Middle frontal gyrus (tissue), 1 donor: ENCODE results near the gene MARS2.
"Not testable (repeated sequence)": the region's sequence is repeated elsewhere in the genome, so short reads cannot be mapped to it uniquely, and the experiment has no call there.

ENCODE experiments used
- DNase-seq: peaks from one replicate; pipeline ENCODE4 v3.0.0-alpha.2; 2015; ENCODE audit warnings: low spot score; ENCODE audit errors: extremely low spot score

The MARS2 gene

DNA sequence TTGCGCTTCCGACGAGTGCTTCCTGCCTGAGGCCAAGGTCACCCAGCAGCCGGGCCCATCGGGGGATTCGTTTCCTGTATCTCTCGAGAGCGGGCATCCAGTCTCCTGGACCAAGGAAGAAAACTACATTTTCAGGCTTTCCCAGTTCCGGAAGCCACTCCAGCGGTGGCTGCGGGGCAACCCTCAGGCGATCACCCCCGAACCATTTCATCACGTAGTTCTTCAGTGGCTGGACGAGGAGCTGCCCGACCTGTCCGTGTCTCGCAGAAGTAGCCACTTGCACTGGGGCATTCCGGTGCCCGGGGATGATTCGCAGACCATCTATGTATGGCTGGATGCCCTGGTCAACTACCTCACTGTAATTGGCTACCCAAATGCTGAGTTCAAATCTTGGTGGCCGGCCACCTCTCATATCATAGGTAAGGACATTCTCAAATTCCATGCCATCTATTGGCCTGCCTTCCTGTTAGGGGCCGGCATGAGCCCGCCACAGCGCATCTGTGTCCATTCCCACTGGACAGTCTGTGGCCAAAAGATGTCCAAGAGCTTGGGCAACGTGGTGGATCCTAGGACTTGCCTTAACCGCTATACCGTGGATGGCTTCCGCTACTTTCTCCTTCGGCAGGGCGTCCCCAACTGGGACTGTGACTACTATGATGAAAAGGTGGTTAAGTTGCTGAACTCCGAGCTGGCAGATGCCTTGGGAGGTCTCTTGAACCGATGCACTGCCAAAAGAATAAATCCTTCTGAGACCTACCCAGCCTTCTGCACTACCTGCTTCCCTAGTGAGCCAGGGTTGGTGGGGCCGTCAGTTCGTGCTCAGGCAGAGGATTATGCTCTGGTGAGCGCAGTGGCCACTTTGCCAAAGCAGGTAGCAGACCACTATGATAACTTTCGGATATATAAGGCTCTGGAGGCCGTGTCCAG is 1.0 kb downstream of the MARS2 start:
- no peak for DNase-seq

DNA sequence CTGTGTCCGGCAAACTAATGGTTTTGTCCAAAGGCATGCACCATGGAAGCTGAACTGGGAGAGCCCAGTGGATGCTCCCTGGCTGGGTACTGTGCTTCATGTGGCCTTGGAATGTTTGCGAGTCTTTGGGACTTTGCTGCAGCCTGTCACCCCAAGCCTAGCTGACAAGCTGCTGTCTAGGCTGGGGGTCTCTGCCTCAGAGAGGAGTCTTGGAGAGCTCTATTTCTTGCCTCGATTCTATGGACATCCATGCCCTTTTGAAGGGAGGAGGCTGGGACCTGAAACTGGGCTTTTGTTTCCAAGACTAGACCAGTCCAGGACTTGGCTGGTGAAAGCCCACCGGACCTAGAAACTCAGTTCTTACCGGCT is 1.7 kb downstream of the MARS2 start:
- no peak for DNase-seq

DNA sequence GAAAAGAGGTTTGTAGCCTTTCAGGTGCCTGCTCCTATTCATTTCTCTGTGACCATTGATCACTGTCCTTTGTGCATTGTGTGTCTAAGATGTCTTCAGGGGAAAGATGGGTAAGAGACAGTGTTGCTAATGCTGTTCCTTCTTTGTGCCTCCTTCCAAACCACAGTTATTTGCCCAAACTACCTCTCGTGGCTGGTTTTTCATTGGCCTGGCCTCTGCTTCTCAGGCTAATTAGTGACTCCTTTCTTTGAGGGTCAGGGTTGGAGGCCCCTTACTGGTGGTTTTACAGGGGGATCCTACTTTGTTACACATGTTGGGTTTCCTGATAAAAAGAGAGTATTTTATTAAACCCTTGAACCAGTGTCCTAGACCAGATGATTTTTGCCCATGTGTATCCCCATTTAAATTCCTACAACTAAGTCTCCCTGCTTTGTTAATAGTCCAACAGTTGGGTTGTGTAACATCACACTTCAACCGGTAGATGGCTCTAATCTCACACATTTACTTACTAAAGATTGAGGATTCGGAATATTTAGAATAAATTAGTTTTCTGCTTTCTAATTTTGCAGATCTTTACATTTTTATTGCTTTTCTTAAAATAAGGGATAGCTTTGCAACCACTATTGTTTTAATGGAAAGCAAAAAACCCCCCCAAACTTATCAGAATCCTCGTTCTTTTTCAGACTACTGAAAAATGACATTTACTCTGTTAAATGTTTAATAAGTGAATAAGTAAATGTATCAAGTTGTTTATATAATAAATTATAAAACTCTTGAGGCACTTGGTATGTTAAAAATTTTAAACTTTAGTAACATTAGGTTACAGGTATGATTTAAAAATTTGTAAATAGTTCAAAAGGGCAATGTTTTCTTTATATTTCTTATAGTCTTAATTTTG is 2.4 kb downstream of the MARS2 start:
- DNase-seq: no peak

DNA sequence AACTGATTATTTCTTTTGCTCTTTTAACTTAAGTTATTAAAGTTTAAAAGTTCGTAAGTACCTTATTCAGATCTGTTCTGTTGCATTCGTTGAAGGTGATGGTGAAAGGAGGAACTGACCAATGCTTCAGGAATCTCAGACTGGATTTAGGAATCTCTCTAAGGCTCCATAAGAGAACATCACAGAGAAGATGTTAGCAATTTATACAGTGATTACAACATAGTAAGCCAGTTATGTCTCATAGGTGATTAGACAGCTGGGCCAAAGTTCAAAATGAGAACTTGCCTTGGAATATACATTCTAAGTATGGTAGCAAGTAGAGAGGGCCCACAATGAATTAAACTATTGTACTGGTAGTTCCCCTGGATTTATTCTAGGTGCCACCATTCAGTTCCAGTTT is 3.2 kb downstream of the MARS2 start:
- no peak for DNase-seq

DNA sequence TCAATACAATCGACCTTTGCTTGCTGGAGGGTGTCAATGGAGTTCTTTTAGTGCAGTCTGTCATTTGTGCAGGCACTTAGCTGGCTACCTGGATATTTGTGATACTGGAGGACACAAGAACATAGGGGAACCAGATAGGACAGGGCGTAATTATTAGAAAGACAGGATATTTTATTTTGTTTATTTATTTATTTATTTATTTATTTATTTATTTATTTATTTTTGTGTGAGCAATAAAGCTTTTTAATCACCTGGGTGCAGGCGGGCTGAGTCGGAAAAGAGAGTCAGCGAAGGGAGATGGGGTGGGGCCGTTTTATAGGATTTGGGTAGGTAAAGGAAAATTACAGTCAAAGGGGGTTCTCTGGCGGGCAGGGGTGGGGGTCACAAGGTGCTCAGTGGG is 4.0 kb downstream of the MARS2 start:
- not testable (repeated sequence) for DNase-seq

DNA sequence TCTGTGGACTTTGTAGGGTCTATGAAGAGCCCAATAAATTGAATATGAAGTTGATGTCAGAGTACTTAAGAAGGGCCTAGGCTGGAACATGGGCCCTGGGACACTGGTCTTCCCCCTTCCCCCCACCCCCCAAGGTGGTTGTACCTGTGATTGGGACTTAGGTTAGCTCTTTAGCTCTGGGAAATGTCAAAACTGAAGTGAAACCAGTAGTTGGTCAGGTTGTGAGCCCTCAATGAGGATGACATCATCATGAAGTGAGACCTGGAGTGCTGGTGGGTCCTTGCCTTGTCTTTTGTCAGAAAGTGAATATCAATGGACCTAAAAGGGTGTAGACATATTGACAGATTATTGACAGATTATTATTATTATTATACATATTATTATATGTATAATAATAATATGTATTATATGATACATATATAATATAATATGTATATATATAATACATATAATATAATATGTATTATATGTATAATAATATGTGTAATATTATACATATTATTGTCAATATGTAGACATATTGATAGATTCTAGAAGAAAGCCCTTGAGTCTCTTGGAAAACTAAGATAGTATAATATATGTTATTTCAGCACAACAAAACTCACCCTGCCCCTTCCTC is 5.4 kb downstream of the MARS2 start:
- DNase-seq: no peak

DNA sequence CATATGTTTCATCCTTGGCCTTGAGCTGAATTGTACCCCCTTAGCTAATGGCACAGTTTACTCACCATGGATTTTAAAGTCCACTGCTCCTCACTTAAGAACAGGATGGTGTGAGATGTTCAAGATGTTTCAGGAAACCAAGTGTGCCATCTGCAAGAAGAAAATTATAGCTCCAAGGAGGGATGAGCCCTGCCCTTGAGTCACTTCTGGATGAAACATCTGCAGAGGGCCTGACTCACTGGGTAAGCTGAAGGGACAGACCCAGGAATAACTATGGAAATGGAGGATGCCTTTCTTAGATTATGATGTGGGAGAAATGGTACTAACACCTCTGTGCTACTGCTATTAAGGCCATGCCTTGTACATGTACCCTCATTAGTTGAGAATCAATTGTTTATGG is 6.4 kb downstream of the MARS2 start:
- DNase-seq: no peak

DNA sequence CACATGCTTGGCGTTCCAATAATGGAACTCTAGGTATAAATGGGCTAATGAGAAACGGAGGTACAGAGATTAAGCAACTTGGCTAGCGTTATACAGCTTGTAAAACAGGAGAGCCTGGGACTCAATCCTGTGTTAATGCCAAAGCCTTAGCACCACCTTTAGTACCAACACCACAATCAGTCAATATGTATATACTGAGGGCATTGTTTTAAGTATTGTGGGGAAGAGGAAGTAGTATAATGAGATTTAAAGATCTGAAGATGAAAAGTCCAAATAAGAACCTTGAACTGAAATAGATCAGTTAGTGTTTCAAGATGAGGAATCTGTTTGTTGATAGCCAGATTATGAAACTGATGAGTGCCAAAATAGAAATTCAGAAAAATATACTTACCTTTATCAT is 8.1 kb downstream of the MARS2 start:
- no peak for DNase-seq

DNA sequence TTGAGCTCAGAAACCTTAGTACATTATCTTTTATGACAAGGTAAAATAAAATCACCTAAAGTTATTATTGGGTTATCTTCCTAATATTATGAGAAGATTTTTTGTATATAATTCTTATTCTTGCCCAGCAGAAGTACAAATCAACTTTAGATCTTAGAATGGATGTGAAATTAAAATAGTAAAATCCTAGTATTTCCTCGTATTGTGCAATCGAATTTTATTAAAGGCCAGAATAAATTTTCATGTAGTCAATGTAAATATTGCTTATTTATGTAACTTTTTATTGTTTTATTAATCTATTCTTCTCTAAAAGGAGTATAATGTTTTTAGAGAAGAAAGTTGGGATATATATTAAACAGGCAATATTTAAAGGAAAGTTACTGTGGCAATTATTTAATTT is 12.7 kb downstream of the MARS2 start:
- DNase-seq: no peak

DNA sequence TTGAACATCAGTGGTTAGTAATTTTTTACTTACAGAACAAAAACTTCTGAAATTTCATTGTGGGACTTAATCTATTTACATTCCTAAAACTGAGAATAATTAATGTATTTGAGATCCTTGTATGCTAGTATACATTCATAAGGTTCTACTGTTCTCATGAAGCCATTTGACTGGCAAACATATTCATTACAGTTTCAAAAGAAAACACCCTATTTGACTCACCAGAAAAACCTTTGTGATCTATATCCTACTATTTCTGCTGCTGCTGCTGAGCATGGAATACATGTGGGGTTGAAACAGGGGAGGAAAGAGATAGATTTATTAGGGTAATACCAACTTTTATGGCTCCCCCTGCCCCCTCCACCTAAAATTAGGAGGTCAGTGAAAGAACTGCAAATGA is 21.8 kb downstream of the MARS2 start:
- no peak for DNase-seq

DNA sequence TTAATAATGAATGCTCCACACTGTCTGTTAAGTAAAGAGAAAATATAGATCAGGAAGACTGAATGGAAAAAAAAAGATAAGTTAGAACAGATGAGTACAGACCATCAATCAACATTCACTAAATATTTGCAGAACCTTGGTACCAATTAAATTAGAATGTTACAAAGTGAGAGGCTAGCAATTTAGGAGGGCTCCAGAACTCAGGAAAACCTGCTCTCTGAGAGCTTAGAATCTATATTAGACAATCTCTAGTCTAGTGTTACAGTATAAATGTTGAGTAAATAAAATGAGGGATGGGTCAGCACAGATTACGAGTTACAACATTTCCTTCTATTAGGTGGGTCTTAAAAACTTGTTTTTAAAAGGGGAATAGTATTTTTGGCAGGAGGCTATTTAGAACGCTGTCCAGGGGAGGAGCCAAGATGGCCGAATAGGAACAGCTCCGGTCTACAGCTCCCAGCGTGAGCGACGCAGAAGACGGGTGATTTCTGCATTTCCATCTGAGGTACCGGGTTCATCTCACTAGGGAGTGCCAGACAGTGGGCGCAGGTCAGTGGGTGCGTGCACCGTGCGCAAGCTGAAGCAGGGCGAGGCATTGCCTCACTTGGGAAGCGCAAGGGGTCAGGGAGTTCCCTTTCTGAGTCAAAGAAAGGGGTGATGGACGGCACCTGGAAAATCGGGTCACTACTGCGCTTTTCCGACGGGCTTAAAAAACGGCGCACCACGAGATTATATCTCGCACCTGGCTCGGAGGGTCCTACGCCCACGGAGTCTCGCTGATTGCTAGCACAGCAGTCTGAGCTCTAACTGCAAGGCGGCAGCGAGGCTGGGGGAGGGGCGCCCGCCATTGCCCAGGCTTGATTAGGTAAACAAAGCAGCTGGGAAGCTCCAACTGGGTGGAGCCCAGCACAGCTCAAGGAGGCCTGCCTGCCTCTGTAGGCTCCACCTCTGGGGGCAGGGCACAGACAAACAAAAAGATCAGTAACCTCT is 23.7 kb downstream of the MARS2 start:
- not testable (repeated sequence) for DNase-seq

DNA sequence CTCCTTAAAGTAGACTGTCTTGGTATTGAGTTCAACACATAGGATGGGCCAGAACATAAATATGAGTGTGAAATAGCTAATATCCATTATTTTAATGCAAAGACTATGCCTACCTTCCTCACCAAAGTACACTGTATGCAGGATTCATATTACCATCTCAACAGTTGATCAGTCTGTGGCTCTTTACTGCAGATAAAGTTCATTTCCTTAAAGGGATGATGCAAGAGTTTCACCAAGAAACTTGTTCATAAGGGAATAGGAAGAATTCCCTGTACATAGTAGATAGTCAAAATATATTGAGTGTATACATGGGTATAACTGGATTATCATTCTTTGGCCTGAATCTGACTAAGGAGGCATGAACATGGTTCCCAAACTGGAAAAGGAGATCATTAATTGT is 35.0 kb downstream of the MARS2 start:
- DNase-seq: no peak
